Endodermal cell (in vitro differentiated cells): ENCODE results near the gene CCDC92B. TPM values are rescaled to one million over a fixed set of nuclear protein-coding genes. Genes with fewer than 3 reads are reported as not detected.

Experiments
- DNase-seq: peaks from one replicate; pipeline ENCODE4 v3.0.0-alpha.2; 2017
- H3K27ac ChIP-seq: 2 replicates; pipeline ENCODE4 v1.5.1; 2013; ENCODE audit warnings: mild to moderate bottlenecking, low read depth, low read length, moderate library complexity
- H3K27me3 ChIP-seq: 2 replicates; pipeline ENCODE4 v1.6.1; 2013; ENCODE audit warnings: mild to moderate bottlenecking, low read length, moderate library complexity; ENCODE audit not compliant: insufficient read depth, control insufficient read depth, poor library complexity, severe bottlenecking
- H3K36me3 ChIP-seq: 2 replicates; pipeline ENCODE4 v1.7.0; 2013; ENCODE audit warnings: mild to moderate bottlenecking, low read length, moderate library complexity; ENCODE audit not compliant: control insufficient read depth, insufficient read depth
- H3K4me1 ChIP-seq: one replicate; pipeline ENCODE4 v1.7.0; 2013; ENCODE audit warnings: low read length; ENCODE audit not compliant: control insufficient read depth, insufficient read depth
- H3K4me3 ChIP-seq: 2 replicates; pipeline ENCODE4 v1.5.1; 2013; ENCODE audit warnings: mild to moderate bottlenecking, low read length, moderate library complexity
- H3K9ac ChIP-seq: 2 replicates; pipeline ENCODE4 v1.6.1; 2013; ENCODE audit warnings: mild to moderate bottlenecking, low read length, moderate library complexity; ENCODE audit not compliant: poor library complexity, severe bottlenecking; ENCODE audit errors: extremely low read depth
- H3K9me3 ChIP-seq: 2 replicates; pipeline ENCODE4 v1.6.1; 2013; ENCODE audit warnings: mild to moderate bottlenecking, low read length, moderate library complexity; ENCODE audit not compliant: control insufficient read depth
- H3K27ac Mint-ChIP-seq: 2 replicates; pipeline ENCODE4 v1.8.0; 2020; ENCODE audit warnings: mixed read lengths
- H3K27me3 Mint-ChIP-seq: 2 replicates; pipeline ENCODE4 v1.8.0; 2021; ENCODE audit warnings: mild to moderate bottlenecking, mixed read lengths; ENCODE audit not compliant: insufficient read depth
- H3K36me3 Mint-ChIP-seq: 2 replicates; pipeline ENCODE4 v1.8.0; 2020; ENCODE audit warnings: low read depth, mixed read lengths
- H3K4me1 Mint-ChIP-seq: 2 replicates; pipeline ENCODE4 v1.8.0; 2020; ENCODE audit warnings: mixed read lengths
- H3K4me3 Mint-ChIP-seq: 2 replicates; pipeline ENCODE4 v1.8.0; 2020; ENCODE audit warnings: mild to moderate bottlenecking, moderate library complexity, mixed read lengths
- H3K9me3 Mint-ChIP-seq: 2 replicates; pipeline ENCODE4 v1.8.0; 2020; ENCODE audit warnings: mild to moderate bottlenecking, mixed read lengths
- CTCF ChIP-seq: fragments of 200-600 bp; sonication (generic); conservative IDR thresholded peaks from 2 replicates; pipeline ENCODE4 v1.5.0; 2021; ENCODE audit warnings: antibody characterized with exemption, mild to moderate bottlenecking
- WGBS, 2 experiments: methylation state at CpG; one replicate each; pipeline versions ENCODE4 v1.1.5 to v1.1.7; 2013; ENCODE audit warnings: missing lambda C conversion rate in 2 of 2, mixed read lengths in 1 of 2; ENCODE audit not compliant: insufficient coverage in 1 of 2, insufficient read length in 1 of 2; 5-methylcytosine and 5-hydroxymethylcytosine counted together
- total RNA-seq, 2 donors: library from RNA; stranded (reverse); fragmentation: NEBNext Ultra II Directional in 1 of 2; extraction: Animal tissue kit (Norgen Biotek cat#: 25700) in 1 of 2; gene quantifications; 2 replicates in 1 of 2; 3 replicates in 1 of 2; pipeline ENCODE4 v1.2.1, GENCODE V29; 2021

CCDC92B gene
- total RNA-seq, 2 donors from 2014 or later, result 4.3 to 5.8 TPM

- Histone ChIP-seq H3K27me3 (no peaks in the 10 kb centered on the region), H3K36me3 (no peaks in the 10 kb centered on the region), H3K9ac (no peak overlapping the region), H3K4me3 (no peak overlapping the region), H3K9me3 (no peaks in the 10 kb centered on the region), H3K4me1 (no peaks in the 10 kb centered on the region), H3K27ac (no peak overlapping the region)
- peaks cover 4% of the 10 kb centered on the region for H3K4me1 Mint-ChIP-seq
- 94 to 97% methylated on average over 9 to 10 of the region's 10 CpGs for WGBS, 2 experiments
- H3K27me3 Mint-ChIP-seq, result peaks cover 1% of the 10 kb centered on the region
- no peak overlapping the region for H3K4me3 Mint-ChIP-seq
- DNase-seq, result no peak
- H3K27ac Mint-ChIP-seq, result no peak overlapping the region
- peaks cover 12% of the 10 kb centered on the region for H3K36me3 Mint-ChIP-seq
- no peaks in the 10 kb centered on the region for H3K9me3 Mint-ChIP-seq
- TF ChIP-seq CTCF, result no peak
Measured at GRCh38 chr17:2731807-2732206, 17.6 kb downstream of the CCDC92B start.

GRCh38 chr17:2730764-2731353 lies 18.6 kb downstream of the CCDC92B start:
- Mint-ChIP-seq H3K36me3 (peaks cover 12% of the 10 kb centered on the region), H3K9me3 (no peaks in the 10 kb centered on the region), H3K27ac (no peak overlapping the region), H3K27me3 (peaks cover 3% of the 10 kb centered on the region), H3K4me3 (no peak overlapping the region), H3K4me1 (peaks cover 2% of the 10 kb centered on the region)
- H3K36me3 ChIP-seq, result no peaks in the 10 kb centered on the region
- H3K9ac ChIP-seq, result no peak overlapping the region
- no peaks in the 10 kb centered on the region for H3K9me3 ChIP-seq
- no peaks in the 10 kb centered on the region for H3K4me1 ChIP-seq
- DNase-seq, result no peak
- H3K27ac ChIP-seq, result no peak overlapping the region
- WGBS, 2 experiments, result 93 to 95% methylated on average over 16 to 17 of the region's 17 CpGs
- TF ChIP-seq CTCF, result no peak
- H3K27me3 ChIP-seq, result no peaks in the 10 kb centered on the region
- no peak overlapping the region for H3K4me3 ChIP-seq

- Mint-ChIP-seq H3K9me3 (no peaks in the 10 kb centered on the region), H3K4me3 (peak overlapping the region; percentile 45), H3K27me3 (peaks cover 5% of the 10 kb centered on the region), H3K4me1 (peaks cover 12% of the 10 kb centered on the region), H3K36me3 (peaks cover 8% of the 10 kb centered on the region), H3K27ac (no peak overlapping the region)
- no peaks in the 10 kb centered on the region for H3K36me3 ChIP-seq
- H3K27me3 ChIP-seq, result peaks cover 10% of the 10 kb centered on the region
- H3K4me1 ChIP-seq, result peaks cover 7% of the 10 kb centered on the region
- H3K9me3 ChIP-seq, result no peaks in the 10 kb centered on the region
- WGBS, 2 experiments, result 4 to 7% methylated on average over 26 to 40 of the region's 40 CpGs
- H3K4me3 ChIP-seq, result no peak overlapping the region
- H3K9ac ChIP-seq, result no peak overlapping the region
- peak; percentile 93 for DNase-seq
- H3K27ac ChIP-seq, result no peak overlapping the region
- TF ChIP-seq CTCF, result peak; percentile 46
Measured at GRCh38 chr17:2724784-2725164, 24.7 kb downstream of the CCDC92B start.
